ENCODE results near the gene RRAD.
"Not testable (repeated sequence)": the region's sequence is repeated elsewhere in the genome, so short reads cannot be mapped to it uniquely, and the experiment has no call there.

Gene RRAD, protein sequence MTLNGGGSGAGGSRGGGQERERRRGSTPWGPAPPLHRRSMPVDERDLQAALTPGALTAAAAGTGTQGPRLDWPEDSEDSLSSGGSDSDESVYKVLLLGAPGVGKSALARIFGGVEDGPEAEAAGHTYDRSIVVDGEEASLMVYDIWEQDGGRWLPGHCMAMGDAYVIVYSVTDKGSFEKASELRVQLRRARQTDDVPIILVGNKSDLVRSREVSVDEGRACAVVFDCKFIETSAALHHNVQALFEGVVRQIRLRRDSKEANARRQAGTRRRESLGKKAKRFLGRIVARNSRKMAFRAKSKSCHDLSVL

GRCh38 chr16:66925322-66925840 is at the start of gene RRAD:
Gene RRAD, minus strand, starts transcription at chr16:66925535. Its CDS starts 356 bp downstream, at chr16:66925179.
- DNase-seq: peak; percentile 35

DNA sequence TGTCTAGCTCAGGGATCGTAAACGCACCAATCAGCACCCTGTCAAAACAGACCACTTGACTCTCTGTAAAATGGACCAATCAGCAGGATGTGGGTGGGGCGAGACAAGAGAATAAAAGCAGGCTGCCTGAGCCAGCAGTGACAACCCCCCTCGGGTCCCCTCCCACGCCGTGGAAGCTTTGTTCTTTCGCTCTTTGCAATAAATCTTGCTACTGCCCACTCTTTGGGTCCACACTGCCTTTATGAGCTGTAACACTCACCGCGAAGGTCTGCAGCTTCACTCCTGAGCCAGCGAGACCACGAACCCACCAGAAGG is 49.6 kb upstream of the RRAD start:
- DNase-seq: not testable (repeated sequence)

GRCh38 chr16:66974156-66974931 is 49.0 kb upstream of the RRAD start:
- DNase-seq: not testable (repeated sequence)

DNA sequence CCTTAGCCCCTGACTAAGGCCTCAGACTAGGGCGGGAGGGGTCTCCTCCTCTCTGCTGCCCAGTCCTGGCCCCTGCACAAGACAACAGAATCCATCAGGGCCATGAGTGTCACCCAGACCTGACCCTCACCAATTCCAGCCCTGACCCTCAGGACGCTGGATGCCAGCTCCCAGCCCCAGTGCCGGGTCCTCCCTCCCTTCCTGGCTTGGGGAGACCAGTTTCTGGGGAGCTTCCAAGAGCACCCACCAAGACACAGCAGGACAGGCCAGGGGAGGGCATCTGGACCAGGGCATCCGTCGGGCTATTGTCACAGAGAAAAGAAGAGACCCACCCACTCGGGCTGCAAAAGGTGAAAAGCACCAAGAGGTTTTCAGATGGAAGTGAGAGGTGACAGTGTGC is 48.4 kb upstream of the RRAD start:
- DNase-seq: no peak

DNA sequence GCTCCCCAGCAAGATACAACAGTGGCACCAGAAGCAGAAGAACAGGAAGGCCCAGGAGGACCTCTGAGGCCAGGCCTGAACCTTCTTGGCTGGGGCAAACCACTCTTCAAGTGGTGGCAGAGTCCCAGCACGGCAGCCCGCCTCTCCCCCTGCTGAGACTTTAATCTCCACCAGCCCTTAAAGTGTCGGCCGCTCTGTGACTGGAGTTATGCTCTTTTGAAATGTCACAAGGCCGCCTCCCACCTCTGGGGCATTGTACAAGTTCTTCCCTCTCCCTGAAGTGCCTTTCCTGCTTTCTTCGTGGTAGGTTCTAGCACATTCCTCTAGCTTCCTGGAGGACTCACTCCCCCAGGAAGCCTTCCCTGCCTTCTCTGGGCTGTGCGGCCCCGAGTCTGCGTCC is 47.6 kb upstream of the RRAD start:
- no peak for DNase-seq

GRCh38 chr16:66970775-66971720 is 45.7 kb upstream of the RRAD start:
- no peak for DNase-seq

GRCh38 chr16:66968847-66969246 is 43.5 kb upstream of the RRAD start:
- no peak for DNase-seq

DNA sequence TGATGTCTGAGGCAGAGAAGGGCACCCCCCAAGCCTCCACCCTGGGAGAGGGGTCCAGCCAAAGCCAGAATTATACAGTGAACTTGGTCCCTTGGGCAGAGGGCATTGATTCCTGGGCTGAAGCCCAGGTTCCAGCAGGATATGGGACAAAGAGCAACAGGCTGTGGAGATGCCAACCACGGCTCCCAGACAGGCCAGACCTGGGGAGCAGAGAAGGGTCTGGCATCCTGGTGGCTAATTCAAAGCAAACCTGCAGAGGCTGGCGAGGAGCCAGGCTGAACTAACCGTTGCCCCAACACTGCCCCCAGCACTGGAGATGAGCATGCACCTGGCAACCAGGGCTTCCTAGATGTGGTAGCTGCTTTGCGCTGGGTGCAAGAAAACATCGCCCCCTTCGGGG is 38.7 kb upstream of the RRAD start:
- no peak for DNase-seq

DNA sequence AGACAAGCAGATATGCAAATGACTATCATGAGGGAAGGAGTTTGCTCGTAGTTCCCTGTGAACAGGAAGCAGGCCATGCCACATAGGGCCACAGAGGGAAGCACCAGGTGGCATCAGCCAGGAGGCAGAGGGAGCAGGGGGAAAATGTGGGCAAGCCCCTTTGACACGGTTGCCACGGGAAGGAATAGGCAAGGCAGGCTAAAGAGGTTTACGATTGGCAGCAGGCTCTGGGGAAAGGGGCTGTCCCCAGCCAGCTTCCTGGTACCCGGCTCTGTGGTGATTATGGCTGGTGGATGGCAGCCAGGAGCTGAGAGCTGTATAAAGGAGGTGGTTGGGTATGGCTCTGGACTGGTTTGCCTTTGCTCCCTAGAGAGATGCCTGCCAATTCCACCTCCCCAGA is 36.6 kb upstream of the RRAD start:
- DNase-seq: no peak

DNA sequence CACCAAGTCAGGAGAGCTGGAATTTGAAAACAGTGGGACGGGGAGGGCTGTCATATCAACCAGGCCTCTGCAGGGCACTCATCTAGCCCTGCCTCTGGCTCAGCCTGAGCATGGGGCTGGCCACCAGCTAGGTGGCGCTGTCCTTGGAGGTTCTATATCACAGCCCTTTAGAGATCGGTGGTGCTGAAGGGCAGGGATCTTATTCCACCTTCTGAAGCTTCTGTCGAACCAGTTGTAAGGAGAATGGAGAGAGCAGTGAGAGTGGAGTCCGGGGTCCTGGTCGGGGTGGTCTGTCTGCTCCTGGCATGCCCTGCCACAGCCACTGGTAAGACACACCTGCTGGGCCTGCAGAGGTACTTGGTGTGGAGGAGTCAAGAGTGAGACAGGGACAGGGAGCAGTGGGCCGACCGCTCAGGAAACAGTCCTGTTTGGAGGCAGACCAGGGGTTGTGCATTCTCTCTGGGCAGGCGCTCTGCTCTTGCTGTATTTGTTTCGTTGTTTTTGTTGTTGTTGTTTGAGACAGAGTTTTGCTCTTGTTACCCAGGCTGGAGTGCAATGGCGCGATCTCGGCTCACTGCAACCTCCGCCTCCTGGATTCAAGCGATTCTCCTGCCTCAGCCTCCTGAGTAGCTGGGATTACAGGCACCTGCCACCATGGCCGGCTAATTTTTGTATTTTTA is 35.9 kb upstream of the RRAD start, which contains the start of gene CES3:
Gene CES3, plus strand, starts transcription at position 202 of the 680 bp plus-strand sequence. Its CDS starts 42 bp downstream, at position 244.
- DNase-seq: peak; percentile 80

GRCh38 chr16:66960270-66960669 is 34.9 kb upstream of the RRAD start:
- DNase-seq: no peak

DNA sequence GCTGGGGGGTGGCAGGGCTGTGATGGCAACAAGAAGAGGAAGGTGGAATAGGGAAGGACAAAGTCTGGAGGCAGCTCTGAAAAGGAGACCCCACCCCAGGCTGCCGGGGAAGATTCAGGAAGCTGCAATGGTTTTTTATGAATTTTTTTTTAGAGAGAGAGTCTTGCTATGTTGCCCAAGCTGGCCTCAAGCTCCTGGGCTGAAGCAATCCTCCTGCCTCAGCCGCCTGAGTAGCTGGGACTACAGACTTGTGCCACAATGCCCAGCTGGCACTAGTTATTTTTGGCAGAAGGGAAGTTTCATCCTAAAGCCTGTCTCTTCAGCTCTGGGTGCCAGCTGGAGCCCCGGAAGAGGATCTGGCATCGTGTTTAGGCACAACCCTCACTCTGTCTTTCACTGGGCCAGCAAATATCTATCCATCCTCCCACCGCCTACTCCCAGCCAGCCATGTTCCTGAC is 34.4 kb upstream of the RRAD start:
- no peak for DNase-seq

- no peak for DNase-seq
Measured at GRCh38 chr16:66958857-66959703, 33.7 kb upstream of the RRAD start.

GRCh38 chr16:66956154-66956457 is 30.8 kb upstream of the RRAD start:
- DNase-seq: not testable (repeated sequence)

DNA sequence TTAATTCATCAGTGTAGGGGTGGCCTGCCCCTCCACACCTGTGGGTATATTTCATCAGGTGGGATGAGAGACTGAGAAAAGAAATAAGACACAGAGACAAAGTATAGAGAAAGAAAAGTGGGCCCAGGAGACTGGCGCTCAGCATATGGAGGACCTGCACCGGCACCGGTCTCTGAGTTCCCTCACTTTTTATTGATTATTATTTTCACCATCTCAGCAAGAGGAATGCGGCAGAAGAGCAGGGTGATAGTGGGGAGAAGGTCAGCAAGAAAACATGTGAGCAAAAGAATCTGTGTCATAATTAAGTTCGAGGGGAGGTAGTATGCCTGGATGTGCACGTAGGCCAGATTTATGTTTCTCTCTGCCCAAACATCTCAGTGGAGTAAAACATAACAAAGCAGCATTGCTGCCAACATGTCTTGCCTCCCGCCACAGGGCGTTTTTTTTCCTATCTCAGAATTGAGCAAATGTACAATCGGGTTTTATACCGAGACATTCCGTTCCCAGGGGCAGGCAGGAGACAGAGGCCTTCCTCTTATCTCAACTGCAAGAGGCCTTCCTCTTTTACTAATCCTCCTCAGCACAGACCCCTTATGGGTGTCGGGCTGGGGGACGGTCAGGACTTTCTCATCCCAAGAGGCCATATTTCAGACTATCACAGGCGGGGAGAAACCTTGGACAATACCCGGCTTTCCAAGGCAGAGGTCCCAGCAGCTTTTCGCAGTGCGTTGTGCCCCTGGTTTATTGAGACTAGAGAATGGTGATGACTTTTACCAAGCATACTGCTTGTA is 30.2 kb upstream of the RRAD start:
- not testable (repeated sequence) for DNase-seq

- peak; percentile 91 for DNase-seq
Measured at GRCh38 chr16:66954097-66954659, 28.8 kb upstream of the RRAD start.

GRCh38 chr16:66953462-66954096 is 28.2 kb upstream of the RRAD start:
- no peak for DNase-seq

DNA sequence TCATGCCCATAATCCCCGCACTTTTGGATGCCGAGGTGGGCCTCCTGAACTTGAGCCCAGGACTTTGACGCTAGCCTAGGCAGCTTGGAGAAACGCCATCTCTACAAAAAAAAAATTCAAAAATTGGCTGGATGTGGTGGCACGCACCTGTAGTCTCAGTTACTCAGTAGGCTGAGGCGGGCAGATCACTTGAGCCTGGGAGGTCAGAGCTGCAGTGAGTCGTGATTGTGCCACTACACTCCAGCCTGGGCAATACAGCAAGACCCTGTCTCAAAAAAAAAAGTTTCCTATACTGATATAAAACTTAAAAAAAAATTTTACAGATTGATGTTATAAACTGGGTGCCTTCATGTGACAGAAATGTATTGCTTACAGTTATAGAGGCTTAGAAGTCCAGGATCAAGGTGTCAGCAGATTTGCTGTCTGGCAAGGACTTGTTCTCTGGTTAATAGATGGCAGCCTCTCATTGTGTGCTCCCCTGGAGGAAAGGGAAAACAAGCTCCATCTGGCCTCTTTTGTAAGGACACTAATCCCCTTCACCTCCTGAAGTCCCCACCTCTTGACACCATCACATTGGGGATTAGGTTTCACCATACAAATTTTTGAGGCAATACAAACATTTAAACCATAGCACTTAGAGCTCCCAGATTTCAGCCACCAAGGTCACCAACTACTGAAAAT is 27.2 kb upstream of the RRAD start:
- DNase-seq: no peak

Data from eye (tissue), 1 donor.